NCI-H1105 (cell line): ENCODE data around the gene AREL1.

Source experiments
- DNase-seq: peaks from one replicate; lab custom pipeline; 2025; lab: John Stamatoyannopoulos, UW

The AREL1 gene

DNA sequence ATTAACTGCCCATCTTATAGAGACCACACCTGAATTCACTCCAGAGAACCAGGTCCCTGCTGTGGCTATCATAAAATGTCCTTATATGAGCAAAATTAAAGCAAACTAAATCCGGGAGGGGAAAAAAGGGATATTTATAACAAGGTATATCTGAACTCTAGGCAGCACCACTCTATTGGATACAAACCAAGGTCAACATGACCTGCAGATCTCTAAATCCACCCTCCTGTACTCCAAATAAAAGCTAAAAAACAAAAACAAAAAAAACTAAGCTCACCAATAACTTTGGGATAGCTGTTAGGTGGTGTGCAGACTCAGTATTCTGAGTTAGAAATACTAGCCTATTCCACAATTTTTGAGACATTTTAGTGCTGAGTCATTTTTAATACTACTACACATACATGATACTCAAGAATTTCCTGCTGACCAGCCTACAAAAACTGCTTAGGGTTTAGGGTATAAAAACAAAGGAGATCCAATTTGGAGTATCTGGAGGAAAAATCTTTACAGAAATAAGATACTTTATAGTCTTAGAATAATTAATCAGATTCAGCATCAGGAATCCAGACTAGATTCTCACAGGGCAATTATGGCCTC lies 54.2 kb downstream of the AREL1 start:
- no peak for DNase-seq

DNA sequence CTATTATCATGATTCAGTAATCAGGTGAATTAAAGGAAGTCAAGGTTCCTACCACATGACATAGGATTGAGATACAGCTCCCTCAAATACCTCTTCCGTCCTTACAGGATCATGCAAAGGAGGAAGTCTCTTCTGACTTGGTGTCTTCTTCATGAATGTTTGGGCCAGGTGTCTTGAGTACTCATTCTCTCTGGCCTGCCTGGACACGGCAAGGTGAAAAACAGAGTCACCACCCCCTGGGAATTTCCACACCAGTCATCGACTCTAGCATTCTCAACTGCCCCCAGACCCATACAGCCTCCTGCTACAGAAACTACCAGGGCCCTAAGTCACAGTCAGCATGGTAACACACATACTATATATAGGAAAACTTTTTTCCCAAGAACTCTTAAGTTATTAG lies 55.9 kb downstream of the AREL1 start:
- DNase-seq, result no peak

DNA sequence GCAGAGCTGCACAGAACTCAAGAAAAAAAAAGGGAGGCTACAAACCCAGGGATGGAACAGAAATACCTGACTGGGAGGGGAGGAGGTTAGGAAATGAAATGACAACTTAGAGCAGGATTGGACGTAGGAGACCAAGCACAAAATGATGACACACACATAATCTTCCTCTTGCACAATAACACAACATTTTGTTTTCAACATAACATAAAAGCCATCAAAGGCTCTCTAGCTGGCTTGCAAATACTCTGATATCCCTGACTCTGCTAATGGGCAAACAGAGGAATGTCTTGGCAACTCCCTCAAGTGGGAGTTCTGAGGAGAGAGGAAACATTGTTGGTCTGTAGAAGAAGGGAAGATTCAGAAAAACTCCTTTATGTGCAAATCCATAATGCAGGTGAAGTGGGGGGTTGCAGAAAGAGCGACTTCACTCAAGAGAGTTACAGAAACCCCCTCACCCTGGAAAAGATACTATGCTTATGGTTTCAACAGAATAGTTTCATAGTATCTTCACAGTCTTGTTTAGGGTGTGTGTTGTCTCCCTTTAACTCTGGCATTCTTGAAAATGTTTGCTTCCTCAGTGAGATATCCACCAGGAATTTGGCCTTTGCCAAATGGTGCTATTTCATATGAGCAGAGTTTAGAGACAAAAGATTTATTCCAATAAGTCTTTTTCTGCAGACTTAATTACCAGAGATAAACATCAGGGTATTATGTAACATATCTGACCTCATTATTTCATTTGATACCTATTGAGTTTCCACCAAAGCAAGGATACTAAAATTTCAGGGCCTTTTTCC lies 57.1 kb downstream of the AREL1 start:
- DNase-seq, result no peak

DNA sequence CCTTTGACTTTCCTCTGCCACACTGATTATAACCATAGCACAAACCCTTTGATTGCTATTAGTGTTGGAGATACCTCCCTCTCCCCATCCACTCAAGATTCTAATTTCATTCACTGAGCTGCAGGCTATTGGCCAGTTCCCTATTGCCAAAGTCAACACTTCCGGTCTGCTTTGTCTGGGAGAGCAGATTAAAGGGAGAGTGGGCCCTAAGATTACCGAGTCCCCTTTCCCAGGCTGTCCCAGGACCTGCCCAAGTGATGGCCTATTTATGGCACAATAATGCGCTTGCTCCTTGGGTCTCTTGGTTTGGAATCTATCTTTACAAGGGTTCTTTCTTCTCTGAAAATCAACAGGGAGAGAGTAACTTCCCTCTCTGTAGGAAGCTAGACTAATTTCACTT lies 57.9 kb downstream of the AREL1 start:
- no peak for DNase-seq

DNA sequence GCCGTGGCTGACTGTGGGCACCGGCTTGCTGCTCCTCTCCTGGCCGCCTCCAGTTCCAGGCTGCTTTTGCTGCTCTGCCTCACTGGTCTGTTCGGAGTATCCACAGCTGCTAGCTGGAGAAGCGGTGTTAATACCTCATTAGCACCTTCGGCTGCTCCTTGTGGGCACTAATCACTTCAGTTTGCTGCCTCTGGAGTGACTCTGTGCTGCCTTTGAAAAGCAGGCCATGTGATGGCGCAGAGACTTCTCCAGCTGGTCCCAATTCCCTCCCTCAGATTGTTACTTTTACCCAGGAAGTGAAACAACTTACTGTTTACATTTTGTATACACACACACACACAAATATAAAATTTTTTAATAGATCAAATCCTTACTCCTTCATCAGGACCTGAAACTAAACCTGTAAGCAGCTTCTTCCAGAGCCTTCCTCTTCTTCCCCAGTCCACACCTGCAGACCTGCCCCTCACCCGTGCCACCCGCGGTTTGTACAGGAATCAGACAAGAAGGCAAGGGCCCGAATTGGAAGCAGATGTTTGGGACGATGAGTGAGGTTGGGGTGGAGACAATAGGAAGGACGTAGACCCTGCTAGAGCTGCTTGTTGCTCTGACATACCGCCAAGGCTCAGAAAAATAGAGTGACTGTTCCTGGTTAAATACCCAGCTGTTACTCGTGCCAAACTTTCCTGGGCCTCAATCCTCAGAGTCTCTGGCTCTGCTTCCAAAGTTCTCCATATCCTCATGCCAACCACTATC lies 59.3 kb downstream of the AREL1 start:
- no peak for DNase-seq

DNA sequence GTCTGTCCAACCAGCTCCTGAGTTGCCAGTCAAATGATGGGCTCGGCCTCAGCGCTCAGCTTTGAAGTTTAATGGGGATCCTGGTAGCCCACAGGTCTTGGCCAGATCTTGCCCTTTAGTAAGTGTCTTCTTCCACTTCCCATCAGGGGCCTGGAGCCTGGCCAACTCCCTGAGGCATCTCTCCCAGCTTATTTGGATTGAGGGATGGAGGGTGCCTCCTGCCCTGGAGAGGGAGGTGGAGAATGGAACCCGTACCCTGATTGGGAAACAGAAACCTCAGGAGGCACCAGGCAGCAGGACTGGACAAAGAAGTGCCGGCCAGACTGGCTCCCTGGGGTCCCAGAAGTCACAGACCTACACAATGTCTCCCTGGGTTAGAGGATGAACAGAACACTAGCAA lies 60.3 kb downstream of the AREL1 start:
- no peak for DNase-seq

DNA sequence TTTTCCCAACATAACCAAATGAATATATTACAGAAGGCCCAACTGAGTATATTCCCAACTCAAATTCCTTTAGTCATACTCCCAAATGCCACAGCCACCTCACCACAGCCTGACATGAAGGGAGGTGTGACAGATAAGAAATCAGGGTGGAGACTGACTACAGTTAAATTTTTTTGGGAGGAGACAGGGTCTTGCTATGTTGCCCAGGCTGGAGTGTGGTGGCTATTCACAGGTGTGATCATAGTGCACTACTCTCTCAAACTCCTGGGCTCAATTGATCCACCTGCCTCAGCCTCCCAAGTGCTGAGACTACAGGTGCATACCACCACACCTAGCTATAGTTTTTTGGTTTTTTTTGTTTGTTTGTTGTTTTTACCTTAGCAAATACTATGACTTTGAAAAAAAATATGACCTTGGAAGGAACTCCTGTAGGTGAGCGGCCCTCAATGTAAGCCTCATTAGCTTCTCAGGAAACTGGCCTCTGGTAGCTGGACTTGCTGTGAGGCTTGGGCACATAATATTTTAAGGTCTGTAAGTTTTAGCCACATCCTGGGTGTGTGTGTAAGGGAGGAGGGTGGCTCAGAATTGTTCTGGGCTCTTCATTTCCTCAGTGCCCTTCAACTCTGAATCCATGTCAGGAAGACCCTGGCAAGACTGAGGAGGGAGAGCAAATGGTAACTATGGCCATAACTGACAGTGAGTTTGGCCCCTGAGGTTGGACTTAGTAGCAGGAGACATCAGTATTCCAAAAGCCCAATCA lies 61.8 kb downstream of the AREL1 start:
- DNase-seq, result no peak

DNA sequence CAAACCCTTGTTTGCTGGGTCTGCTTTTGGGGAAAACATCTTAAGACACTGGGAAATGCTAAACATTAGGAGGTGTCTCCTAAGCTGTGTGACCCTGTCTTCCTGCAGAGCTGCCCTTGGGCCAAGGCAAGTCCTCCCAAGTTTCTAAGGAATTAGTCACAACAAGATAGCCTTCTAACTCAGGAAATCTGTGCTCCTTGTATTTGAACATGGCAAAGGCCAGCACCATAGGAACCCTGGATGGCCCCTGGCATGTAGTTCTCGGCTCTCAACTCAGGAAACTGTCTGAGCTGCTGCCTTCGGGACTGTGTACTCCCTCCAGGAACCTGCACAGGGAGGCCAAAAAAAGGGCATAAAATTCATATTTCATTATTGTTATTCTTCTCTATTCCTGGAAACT lies 63.2 kb downstream of the AREL1 start:
- no peak for DNase-seq

DNA sequence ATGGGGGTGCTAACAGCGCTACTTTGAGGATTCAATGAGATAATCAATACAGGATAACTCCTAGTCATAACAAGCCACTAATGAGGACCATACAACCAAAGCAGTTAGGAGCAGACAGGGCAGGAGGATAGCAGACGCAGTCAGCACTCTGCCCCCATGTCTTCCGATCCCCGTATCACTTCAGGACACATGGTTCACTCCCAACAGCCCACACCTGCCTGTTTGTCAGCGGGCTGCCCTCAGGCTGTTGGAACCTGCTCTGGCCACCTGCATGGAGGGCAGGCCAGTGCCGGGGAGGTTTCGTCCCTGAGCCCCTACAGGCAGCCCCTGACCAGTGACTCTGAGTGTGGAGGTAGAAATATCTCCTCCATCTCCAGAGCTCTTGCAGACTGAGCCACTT lies 63.7 kb downstream of the AREL1 start:
- DNase-seq, result no peak

DNA sequence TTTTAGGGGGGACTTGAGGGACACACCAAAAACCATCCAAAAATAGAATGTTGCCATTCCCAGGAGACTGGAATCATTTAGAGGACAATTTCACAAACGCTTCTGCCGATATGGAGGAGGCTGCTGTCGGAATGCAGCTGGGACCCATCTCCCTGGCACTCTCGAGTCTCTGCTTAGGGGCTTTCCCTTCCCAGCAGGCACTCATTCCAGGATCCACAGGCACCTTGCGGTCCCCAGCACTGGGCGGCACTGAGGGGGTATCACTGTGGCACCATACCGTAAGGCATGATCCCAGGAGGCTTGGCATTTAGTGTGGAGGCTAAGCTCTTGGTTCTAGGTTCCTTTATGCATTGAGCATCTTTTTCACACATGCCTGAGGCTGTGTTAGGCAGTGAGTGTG lies 64.3 kb downstream of the AREL1 start:
- DNase-seq, result no peak

DNA sequence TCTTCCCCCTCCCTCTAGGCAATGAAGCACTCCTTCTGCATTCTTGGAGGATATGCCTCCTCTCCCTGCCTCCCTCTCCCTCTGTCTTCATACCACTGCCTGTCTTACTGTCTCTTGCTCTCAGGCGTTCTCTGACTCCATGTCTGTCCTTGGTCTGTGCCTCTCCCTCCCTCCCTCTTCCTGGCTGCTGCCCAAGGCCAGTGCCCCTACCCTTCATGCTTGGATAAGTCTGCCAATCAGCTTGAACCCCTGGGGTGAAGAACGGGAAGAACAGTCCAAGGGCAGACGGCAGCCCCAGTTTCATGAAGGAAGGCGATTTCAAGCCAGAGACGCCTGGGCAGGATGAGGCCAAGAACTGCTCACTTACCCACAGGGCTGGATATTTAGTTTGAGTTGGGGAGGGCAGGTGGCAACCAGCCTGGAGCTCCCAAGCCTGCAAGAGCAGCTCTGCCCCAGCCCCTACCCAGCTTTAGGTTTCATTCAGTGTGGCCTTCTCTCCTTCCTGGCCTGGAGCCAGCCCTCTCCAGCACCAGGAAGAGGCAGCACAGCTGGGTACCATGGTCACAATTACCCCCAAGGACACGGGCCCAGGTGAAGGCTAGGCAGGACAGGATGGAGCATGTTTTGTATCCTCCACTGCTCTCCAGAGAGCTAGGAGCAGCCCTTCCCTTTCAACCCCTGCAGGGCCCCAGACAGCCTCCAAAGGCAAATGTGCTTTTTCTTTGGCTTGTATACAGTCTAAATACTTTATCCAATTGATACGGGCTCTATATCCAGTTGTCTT lies 65.0 kb downstream of the AREL1 start:
- peak; percentile 93 for DNase-seq

DNA sequence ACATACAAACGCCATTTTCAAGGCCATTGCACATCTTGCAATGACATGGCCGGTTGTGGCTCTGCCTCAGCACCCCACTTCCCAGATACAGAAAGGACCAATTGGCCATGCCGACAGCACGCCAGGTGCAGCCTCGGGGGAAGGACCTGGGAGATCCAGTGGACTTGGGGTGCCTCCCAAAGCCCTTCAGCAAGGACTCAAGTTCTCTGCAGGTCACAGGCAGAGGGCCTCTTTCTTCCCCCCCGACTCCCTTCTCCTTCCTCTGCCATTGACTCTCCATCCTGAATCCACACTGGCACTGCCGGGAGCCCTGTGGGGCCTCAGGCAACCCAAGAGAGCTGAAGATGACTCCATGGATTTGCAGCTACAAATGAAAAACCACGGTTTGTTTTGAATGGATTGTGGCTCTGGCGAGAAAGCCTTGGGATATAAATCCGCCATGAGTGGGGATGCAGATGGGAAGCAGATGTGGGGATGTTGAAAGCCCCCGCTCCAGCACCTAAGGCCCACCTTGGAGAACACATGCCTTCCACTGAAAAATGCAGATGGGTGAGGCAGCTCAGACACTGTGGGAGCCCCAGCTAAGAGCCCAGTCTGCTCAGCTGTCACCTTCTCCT lies 65.7 kb downstream of the AREL1 start:
- DNase-seq, result no peak

DNA sequence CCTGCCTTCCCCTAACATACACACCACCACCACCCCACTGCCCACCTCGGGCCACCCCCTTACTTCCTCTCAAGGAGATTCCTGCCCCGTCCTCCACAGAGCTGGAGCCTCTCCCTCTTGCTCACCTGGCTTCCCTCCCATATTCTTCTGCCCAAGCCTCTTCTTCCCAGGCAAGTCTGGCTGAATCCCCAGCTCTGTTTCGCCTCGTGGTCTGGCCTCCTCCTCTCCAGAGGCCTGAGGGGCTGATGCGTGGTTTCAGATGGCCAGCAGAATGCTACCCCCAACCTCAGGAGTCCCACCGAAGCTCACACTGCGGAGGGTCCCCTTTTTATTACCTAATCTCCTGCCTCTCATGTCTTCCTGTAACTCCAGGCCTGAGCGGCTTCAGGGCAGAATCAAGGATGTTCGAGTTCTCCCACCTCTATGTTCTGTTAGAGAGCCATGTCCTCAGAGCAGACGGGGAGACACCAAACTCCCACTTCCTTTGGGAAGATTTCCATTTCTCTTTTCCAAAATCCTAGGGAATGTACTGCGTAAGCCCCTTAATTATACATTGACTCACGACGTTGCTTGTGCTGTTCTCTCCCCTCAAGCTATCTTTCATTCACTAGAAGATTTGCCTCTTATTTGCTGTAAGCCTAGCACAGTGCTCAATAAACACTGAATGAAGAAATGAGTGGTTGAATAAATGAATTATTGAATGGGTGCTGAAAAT lies 67.0 kb downstream of the AREL1 start:
- no peak for DNase-seq

DNA sequence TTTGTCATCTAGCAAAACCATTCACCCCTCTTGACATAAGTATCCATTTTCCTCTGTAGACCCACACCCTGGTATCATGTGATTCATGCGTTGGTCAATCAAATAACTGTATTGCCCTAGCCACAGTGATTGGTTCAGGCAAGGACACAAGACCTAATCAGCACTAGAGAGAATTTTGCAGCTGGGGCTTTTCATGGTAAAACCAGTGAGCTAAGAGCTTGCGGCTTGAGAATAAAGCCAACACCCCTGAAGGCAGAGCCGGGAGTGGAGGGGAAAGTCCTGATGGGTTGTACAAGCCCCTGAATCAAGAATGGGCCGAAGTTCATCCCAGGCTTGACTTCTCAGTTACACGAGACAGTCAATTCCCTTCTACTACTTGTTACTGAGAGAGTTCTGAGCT lies 67.6 kb downstream of the AREL1 start:
- no peak for DNase-seq

DNA sequence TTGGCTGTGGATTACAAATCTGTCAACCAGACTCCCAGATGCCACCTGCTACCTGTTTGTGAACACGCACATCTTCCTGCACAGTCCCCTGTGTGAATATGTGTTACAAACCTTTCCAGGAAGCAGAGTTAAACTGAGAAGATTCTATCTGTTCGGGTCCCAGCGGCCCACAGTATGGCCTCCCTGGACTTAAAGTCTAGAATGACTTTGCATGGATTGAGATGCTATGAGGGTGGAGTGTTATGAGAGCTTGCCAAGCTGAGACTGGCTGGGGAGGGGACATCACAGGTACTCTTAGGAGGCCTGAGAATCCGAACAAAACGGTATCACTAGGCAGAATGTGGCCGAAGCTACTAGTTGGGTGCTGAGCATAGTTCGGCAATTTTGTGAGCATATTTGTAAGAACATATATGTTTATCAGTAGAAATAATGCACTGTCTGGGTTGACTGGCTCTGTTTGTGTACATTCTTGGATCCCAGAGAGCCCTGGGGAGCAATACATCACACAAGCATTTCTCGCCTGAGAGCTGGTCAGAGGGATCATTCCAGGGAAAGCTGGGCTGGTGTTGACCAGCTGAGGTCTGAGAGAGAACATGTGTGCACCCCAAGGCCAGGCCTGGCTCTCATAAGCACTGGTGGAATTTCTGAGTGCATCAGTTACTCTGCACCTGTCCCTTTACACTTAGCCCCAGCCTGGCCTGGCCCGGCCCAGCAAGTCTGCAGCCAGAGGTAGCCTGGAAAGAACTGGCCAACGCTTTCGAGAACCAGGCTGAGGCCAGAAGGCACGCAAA lies 71.1 kb downstream of the AREL1 start:
- DNase-seq, result no peak

DNA sequence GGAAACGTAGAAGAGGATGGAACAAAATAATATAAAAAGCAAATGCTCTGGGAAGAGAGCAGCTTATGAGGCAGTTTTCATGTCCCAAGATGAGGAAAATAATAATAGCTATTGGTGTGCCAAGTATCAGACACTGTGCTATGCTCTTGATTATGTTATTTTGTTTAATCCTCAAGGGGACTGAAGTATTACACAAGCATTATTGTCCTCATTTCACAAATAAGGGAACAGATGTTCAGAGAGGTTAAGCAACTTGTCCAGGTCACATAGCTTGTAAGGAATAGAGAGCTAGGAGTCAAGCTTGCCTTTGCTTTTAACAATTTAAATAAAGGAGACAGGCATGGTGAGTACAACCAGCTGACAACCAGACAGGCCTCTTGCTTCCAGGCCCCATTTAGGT lies 73.9 kb downstream of the AREL1 start:
- DNase-seq, result no peak

DNA sequence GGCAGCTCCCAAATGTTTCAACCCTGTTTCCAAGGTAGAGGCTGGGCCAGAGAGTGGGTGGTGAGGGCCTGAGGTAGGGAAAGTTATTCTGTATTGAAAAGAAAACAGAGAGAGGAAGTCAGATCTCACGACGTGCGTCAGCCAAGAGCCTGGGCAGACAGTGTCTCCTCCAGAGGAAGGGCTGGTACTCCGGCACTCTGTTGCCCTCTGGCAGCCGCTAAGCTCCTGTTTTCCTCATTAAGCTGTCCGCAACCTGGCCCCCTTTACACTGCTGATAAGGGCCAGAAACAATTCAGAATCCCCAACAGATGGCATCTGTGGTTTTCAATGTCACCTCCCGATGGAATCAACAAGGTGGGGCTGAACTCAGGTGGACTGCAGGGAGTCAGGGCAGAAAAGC lies 74.8 kb downstream of the AREL1 start:
- no peak for DNase-seq

DNA sequence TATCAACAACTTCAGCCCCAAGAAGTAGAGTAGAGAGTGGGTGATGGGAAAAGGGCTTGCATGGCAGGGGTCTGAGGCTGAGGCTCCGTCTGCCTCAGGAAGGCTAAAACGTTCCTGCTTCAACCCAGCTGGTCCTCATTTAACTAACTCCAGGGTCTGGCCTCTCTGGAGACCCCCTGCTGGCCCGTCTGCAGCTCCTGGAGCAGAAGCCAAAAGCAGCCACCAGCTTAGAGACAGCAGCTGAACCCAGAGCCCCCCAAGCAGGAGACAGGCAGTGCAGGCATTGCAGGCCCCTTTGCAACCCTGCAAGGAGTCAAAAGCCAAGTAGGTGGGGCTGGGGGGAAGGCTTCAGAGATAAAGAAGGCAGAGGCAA lies 75.7 kb downstream of the AREL1 start:
- no peak for DNase-seq

DNA sequence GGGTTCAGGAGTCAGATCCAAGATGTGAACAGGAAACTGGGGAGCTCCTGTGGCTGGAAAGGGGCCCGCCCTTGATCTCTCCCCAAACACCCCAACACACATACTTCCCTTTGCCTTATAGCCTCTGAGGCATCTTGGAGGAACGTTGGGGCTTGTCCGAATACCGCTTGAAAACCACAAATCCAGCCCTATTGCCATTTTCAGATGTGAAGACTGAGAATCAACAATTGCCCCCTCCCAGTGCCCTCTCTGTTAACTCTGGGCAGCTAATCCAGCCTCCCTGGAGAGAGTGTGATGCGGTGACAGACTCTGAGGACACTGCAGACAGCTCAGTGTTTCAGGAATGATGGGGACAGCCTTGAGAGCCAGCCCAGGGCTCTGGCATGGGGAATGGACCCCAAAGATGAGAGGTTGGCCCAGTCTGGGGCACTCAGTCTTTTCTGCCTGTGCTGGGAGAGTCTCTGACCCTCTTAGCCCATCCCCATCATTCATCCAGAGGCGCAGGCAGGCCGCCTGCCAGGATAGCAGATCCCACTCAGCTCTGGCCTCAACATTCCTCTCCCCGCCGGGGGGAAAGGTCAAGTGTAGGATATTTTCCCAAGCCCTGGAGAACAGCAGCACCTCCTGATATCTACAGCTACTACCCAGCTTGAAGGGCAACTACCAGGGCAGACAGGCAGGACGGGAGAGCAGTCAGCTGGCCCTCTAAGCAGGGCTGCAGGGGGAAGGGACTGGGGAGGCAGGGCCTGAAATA lies 76.3 kb downstream of the AREL1 start:
- no peak for DNase-seq
